ENCODE measurements around the gene UCHL3.

UCHL3 gene

GRCh38 chr13:75547917-75548316, 1.7 kb upstream of the UCHL3 start:
- DNase-seq (ENCODE audit: low read depth, low spot score), result no peak

- DNase-seq (ENCODE audit: low read depth, low spot score), result no peak
These were observed 572 bp downstream of the UCHL3 start for GRCh38 chr13:75550159-75550567.

GRCh38 chr13:75554464-75554863, 4.9 kb downstream of the UCHL3 start:
- DNase-seq (ENCODE audit: low read depth, low spot score), result no peak

- DNase-seq (ENCODE audit: low read depth, low spot score), result no peak
These were observed 5.4 kb downstream of the UCHL3 start for GRCh38 chr13:75554981-75555380.

- DNase-seq (ENCODE audit: low read depth, low spot score), result no peak
These were observed 6.2 kb downstream of the UCHL3 start for GRCh38 chr13:75555836-75556235.

- DNase-seq (ENCODE audit: low read depth, low spot score), result no peak
These were observed 7.4 kb downstream of the UCHL3 start for GRCh38 chr13:75556961-75557360.

- no peak for DNase-seq (ENCODE audit: low read depth, low spot score)
These were observed 8.7 kb downstream of the UCHL3 start for GRCh38 chr13:75558145-75558840.

- no peak for DNase-seq (ENCODE audit: low read depth, low spot score)
These were observed 17.1 kb downstream of the UCHL3 start for GRCh38 chr13:75566658-75567057.

GRCh38 chr13:75569576-75569975, 20.0 kb downstream of the UCHL3 start:
- no peak for DNase-seq (ENCODE audit: low read depth, low spot score)

- DNase-seq (ENCODE audit: low read depth, low spot score), result no peak
These were observed 29.9 kb downstream of the UCHL3 start for GRCh38 chr13:75579529-75579928.

GRCh38 chr13:75581874-75582640, 32.5 kb downstream of the UCHL3 start:
- no peak for DNase-seq (ENCODE audit: low read depth, low spot score)

GRCh38 chr13:75583091-75583490, 33.5 kb downstream of the UCHL3 start:
- no peak for DNase-seq (ENCODE audit: low read depth, low spot score)

GRCh38 chr13:75585153-75585552, 35.6 kb downstream of the UCHL3 start:
- DNase-seq (ENCODE audit: low read depth, low spot score), result no peak

GRCh38 chr13:75587679-75588078, 38.1 kb downstream of the UCHL3 start:
- DNase-seq (ENCODE audit: low read depth, low spot score), result no peak

GRCh38 chr13:75596657-75597182, 47.1 kb downstream of the UCHL3 start:
- no peak for DNase-seq (ENCODE audit: low read depth, low spot score)

GRCh38 chr13:75600371-75600770, 50.8 kb downstream of the UCHL3 start:
- no peak for DNase-seq (ENCODE audit: low read depth, low spot score)

GRCh38 chr13:75603038-75603437, 53.4 kb downstream of the UCHL3 start:
- DNase-seq (ENCODE audit: low read depth, low spot score), result no peak

- no peak for DNase-seq (ENCODE audit: low read depth, low spot score)
These were observed 57.9 kb downstream of the UCHL3 start for GRCh38 chr13:75607447-75607846.

- DNase-seq (ENCODE audit: low read depth, low spot score), result no peak
These were observed 60.9 kb downstream of the UCHL3 start for GRCh38 chr13:75610466-75610865.

GRCh38 chr13:75612354-75612753, 62.8 kb downstream of the UCHL3 start:
- DNase-seq (ENCODE audit: low read depth, low spot score), result no peak

- DNase-seq (ENCODE audit: low read depth, low spot score), result no peak
These were observed 67.6 kb downstream of the UCHL3 start for GRCh38 chr13:75617230-75617629.

- DNase-seq (ENCODE audit: low read depth, low spot score), result no peak
These were observed 68.7 kb downstream of the UCHL3 start for GRCh38 chr13:75618308-75618707.

GRCh38 chr13:75620020-75620419, 70.4 kb downstream of the UCHL3 start:
- DNase-seq (ENCODE audit: low read depth, low spot score), result no peak

Data from activated naive CD8-positive, alpha-beta T cell treated with anti-CD3 and anti-CD28 coated beads, Interleukin-2, amount 50 U/mL, for 16 hours (primary cell).